GF-D8 (cell line): Measurements from ENCODE around the gene DAZAP1.
"Not testable (repeated sequence)": the region's sequence is repeated elsewhere in the genome, so short reads cannot be mapped to it uniquely, and the experiment has no call there.

Experiments used
- DNase-seq: peaks from one replicate; lab custom pipeline; 2025; lab: John Stamatoyannopoulos, UW

The DAZAP1 gene

DNA sequence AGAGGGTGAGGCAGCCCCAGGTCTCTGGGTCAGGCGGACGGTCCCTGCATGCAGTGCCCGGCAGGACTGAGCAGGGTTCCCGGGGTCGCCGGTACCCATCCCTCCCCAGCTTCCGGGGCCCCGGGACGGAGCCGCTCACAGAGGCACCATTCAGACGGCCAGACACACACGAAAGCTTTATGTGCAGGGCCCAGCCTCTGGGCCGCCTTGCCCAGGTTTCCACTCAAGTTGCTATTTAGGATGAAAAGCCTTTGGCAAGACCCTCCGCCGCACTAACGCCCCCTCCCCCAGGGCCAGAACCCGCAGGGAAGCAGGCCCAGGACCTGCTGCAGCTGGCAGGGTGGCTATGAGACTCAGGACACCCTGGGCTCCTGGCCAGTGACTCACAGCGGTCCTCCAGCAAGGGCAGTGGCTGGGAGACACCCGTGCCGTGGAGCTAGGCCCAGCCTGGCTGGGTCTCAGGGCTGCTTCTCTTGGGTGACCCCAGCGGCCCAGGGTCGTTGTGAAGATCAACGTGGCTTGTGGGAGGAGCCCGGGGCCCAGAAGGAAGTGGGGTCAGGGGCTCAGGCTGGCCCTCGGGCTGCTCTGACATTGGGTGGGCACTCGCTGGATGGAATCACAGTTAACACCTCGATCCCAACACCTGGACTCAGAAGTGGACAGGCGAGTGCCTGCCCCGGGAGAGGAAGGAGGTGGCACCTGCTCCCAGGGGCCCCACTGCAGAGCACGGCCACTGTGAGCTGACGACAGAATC, 66.8 kb downstream of the DAZAP1 start:
- no peak for DNase-seq

DNA sequence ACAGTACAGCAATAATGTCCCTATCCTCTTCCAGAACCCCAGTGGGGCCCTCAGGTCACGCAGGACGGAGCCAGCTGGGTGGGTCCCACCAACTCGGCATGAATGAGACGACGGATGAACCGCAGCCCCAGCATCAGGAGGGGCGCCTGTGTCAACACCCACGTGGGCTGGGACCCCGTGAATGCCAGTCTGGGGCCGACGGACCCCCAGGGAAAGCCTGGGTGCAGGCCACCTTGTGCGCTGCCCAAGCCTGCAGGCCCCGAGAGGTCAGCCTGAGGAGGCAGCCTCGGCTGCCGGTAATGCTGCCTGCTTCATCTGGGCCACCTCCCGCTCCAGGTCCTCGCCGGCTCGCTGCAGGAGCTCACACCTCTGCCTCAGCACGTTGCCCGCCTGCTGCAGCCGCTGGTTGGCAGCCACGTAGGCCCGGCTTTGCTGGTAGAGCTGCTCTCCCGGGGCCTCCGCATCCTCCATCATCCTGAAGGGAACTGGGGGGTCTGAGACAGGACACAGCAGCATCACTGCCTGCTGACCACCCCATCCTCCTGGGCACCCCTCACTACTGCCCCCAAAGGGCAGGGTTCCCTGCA, 67.5 kb downstream of the DAZAP1 start:
- DNase-seq: no peak

DNA sequence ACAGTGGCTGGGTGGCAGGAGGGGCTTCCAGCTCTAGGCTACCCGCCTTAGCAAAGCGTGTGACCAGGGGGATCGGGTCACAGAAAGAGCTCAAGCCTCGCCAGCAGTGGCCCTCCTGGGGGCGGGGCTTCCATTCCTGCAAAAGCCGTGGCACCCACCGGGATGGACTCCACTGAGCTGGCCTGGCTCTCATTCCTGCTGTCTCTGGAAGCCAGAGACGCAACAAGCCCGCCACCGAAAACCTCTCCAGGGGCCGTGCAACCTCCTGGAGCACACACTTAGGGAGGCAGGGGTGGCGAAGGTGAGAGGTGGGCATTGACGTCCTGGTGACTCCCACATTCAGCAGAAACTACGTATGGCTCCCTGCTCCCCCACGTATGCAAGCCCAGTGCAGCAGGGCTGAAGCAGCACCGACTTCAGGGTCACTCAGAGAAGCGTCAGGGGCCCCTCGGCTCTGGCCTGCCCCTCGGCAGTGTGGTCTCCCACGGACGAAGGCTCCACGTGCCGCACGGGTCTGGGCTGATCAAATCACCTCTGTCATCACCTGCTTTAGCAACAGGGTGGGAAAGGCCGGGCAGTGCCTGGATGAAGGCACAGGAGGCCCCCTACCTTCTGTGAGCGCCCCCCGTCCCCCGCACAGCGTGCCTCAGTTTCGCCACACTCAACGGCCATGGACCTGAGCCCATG, 68.5 kb downstream of the DAZAP1 start:
- no peak for DNase-seq

DNA sequence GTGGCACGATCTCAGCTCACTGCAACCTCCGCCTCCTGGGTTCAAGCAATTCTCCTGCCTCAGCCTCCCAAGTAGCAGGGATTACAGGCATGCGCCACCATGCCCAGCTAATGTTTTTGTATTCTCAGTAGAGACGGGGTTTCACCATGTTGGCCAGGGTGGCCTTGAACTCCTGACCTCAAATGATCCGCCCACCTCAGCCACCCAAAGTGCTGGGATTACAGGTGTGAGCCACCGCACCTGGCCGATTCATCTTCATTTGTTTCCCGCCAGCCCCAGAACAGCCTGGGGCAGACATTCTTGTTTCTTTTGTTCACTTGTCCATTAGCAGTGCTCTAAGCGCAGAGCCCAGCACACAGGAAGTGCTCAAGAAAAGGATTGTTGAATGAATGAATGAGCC, 69.7 kb downstream of the DAZAP1 start:
- not testable (repeated sequence) for DNase-seq

DNA sequence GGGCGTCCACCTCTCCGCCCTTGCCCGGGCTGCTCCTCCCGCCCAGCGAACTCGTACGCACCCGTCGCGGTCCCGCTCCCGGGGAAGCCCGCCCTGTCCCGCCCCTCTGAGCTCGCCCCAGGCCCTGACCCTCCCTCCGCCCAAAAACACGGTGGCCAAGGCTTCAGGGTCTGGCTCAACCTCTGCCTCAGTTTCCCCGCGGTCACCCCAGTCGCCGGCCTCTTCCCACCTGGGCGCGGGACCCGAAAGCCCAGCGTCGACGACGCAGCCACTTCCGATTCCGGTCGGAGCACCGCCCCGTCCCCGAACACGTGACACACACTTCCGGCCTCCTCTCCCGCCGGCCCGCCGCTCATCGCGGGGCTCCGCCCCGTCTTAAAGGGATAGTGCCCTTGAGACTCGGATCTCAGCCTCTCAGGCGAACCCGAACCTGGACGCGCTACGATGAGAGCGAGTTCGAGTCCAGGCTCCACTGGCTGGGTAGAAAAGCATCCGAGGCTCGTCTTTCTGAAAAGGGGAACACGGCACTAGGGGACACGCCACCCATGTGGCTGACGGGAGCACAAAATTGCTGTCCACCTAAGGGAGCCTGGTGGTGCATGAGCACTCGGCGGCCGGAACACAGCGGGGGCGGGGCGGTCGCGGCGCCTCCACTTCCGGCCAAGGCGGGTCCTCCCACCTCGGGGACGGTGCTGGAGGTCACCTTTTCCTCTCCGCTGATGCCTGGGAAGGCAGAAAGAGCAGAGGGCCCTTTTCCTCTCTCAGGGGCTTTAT, 71.7 kb downstream of the DAZAP1 start, which contains the start of gene C19orf25:
TSS of gene C19orf25 (minus strand) at position 282 of the 774 bp plus-strand sequence. CDS start 312 bp downstream, outside the sequence.
- peak; percentile 83 for DNase-seq

DNA sequence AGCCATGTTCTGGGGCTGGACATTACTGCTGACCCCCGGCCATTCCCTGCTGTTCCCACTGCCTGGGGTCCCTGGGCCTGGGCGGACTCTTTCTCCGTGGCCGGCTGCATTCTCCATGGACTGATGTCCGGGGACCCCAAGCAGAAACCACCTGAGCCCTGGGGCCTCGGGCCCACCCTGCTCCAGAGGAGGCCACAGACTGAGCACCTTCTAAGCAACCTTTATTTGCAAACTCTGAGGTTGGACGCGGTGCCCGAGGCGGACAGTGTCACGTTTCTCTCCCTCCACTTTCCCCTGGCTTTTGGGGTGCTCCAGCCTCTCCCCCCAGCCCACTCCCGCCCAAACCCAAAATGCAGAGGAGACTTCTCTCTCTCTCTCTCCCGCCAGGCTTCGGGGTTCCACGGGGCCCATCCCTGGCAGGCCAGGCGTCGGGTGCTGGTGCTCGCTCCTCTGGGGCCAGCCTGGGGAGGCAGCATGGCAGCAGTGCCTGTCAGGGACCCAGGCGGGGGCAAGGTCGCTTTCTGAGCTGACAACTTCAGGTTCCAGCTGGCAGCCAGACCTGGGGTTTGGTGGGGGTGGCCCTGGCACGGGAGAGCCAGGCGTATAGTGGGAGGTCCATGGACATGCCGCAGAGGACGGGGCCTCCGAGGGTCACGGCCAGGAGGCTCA, 74.0 kb downstream of the DAZAP1 start:
- DNase-seq: no peak

DNA sequence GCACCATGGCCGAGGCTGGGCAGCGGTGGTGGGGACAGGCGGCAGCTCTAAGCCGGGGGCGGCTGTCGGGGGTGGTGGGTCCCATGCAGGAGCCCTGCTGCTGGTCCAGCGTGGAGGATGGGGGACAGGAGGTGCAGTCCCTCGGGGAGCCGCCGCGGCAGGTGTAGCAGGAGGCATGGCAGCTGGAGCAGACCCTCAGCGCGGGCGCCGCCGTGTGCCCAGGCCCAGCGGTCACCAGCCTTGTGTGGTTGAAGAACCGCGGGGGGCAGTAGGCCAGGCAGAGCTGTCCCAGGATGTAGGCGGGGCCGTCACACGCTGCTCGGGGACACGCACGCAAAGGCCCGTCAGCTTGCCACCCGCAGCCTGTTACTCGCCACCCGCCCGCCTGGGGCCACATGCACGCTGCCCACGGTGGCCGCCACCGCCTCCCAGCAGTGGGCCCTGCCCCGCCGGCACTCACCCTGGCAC, 74.5 kb downstream of the DAZAP1 start:
- DNase-seq: no peak

DNA sequence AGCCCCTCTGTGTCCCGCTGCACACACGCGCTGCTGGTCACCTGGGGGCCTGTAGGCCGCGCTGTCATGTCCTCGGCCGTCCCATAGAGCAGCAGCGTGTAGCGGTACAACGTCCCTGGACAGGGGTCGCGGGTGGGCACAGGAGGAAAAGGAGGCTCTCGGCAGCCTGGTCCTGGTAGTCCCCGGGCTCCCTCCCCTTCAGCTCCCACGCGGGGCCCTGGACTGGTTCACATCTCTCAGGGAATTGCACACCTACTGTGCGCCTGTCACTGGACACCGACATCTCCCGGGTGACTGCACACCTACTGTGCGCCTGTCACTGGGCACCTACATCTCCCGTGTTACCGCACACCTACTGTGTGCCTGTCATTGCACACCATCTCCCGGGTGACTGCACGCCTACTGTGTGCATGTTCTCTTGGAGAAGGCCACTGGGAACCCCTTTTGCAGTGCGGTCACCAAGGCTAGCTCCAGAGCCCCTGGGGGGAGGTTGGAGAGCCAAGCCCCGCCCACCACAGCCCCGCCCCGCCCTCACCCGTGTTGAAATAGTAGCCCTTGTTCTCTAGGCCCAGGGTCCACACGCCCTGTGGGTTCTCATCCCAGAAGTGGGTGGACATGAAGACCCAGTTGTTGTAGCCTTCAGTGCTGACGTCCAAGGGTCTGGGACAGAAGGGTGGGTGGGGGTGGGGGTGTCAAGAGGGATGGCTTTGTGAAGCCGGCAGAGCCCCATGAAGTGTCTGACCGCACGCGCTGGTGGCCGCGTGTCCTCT, 75.2 kb downstream of the DAZAP1 start:
- no peak for DNase-seq

DNA sequence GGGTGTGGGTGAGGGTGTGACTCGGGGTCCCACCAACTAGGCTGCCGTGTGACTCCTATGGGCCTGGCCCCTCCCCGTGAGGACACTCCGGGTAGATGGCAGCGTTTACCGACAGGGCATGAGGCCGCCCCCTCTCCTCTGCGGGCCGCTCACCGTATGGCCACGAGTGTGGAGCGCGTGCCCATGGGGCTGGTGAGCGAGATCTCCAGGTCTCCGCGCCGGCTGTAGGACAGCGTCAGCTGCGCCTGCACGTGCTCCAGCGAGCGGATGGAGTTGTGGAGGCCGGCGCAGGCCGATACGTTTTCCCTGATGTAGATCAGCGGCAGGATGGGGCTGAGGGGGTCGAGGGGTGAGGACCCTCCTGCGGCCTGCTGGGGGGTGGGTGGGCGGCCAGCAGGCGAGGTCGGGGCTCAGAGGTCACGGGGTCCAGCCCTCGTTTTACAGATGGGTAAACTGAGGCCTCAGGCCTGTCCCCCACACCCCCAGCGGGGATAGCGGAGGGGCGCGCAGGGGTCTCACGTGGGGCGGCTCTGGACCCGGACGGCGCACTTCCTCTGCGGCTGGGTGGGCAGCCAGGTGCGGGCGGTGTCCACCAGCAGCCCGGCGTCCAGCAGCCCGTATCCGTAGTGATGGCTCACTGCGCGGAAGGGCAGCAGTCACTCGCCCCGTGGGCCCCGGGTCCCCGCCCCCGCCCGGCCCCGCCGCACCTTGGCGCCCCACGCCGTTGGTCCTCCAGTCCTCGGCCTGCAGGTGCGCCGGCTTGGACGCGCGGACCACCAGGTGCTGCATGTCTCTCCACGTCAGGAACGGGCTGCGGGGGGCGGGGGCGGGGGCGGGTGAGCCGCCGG, 76.0 kb downstream of the DAZAP1 start:
- DNase-seq: no peak

DNA sequence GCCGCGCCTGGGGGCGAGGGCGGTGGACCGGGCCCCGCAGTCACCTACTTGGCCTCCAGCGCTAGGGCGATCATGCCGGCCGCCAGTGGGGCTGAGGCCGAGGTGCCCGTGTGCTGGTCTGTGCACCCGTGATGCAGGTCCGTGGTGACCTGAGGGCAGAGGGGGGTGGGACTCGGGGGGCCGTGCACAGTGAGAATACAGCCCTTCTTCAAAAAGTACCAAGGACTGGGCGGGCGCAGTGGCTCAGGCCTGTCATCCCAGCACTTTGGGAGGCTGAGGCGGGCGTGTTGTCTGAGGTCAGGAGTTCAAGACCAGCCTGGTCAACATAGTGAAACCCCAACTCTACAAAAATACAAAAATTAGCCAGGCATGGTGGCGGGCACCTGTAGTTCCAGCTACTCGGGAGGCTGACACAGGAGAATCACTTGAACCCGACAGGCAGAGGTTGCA, 76.6 kb downstream of the DAZAP1 start:
- DNase-seq: no peak
